ENCODE data around the gene SMYD3.

The SMYD3 gene

DNA sequence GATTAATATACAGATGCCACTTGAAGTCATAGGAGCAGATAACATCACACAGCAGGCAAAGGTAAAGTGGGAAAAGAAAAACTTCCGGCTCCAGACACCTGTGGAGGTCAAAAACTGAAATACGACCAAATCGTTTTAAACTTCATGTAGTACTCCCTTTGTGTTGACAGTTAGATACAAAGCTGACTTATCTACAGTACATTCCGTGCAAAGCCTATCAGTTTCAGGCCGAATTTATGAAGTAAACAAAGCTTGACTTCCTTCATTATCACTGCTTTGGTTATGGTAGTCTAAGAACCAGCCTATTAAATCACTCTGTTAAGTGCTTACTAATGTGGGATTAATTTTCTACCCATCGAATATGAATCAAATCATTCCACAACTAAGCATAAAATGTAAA is 156.3 kb downstream of the SMYD3 start:
- WGBS (ENCODE audit: insufficient coverage), result 96% methylated on average over 3 of the region's 6 CpGs
- ChIA-PET POLR2A (no interaction called here), CTCF (no interaction called here)
- no peak overlapping the region for H3K4me3 ChIP-seq (ENCODE audit: control insufficient read depth in 1 of 7, extremely low read depth in 1 of 7, insufficient read depth in 4 of 7, low read depth in 2 of 7, low read length in 6 of 7)
- H3K4me1 ChIP-seq (ENCODE audit: control extremely low read depth in 1 of 4, control insufficient read depth in 4 of 4, insufficient read depth in 4 of 4, low read length in 3 of 4), result no peaks in the 10 kb centered on the region
- DNase-seq, result no peak
- peaks cover 0 to 2% (median under 1%) of the 10 kb centered on the region in 4 experiments for H3K36me3 ChIP-seq (ENCODE audit: control insufficient read depth in 4 of 4, insufficient read depth in 4 of 4, low read length in 3 of 4)
- peaks cover 0 to 2% (median 0%) of the 10 kb centered on the region in 5 experiments for H3K9me3 ChIP-seq (ENCODE audit: control extremely low read depth in 1 of 5, control insufficient read depth in 4 of 5, insufficient read depth in 2 of 5, low read depth in 1 of 5, low read length in 4 of 5)
- H3K27ac ChIP-seq (ENCODE audit: insufficient read depth in 1 of 2, low read depth in 1 of 2, low read length in 2 of 2, poor library complexity in 1 of 2, severe bottlenecking in 2 of 2), result no peak overlapping the region
- H3K27me3 ChIP-seq (replicated peaks in 2 of 5; ENCODE audit: control insufficient read depth in 4 of 5, insufficient read depth in 5 of 5, low read length in 4 of 5), result no peaks in the 10 kb centered on the region

DNA sequence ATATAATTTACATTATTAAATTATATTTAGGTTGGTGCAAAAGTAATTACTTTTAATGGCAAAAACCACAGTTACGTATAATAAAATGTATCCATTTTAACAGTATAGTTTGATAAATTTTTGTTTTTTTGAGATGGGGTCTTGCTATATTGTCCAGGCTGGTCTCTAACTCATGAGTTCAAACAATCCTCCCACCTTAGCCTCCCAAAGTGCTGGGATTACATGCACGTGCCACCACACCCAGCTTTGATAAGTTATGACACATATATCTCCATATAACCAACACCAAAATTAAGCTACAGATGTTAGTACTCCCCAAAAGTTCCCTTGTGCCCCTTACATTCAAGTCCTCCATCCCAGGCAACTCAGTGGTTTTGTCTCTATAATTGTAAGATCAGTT is 163.1 kb downstream of the SMYD3 start:
- 100% methylated on average over 1 of the region's 2 CpGs for WGBS (ENCODE audit: insufficient coverage)
- Histone ChIP-seq H3K36me3 (ENCODE audit: control insufficient read depth in 4 of 4, insufficient read depth in 4 of 4, low read length in 3 of 4) (peaks cover 3 to 12% (median 5%) of the 10 kb centered on the region in 4 experiments), H3K27me3 (replicated peaks in 2 of 5; ENCODE audit: control insufficient read depth in 4 of 5, insufficient read depth in 5 of 5, low read length in 4 of 5) (no peaks in the 10 kb centered on the region), H3K4me3 (ENCODE audit: control insufficient read depth in 1 of 7, extremely low read depth in 1 of 7, insufficient read depth in 4 of 7, low read depth in 2 of 7, low read length in 6 of 7) (no peak overlapping the region), H3K27ac (ENCODE audit: insufficient read depth in 1 of 2, low read depth in 1 of 2, low read length in 2 of 2, poor library complexity in 1 of 2, severe bottlenecking in 2 of 2) (no peak overlapping the region), H3K4me1 (ENCODE audit: control extremely low read depth in 1 of 4, control insufficient read depth in 4 of 4, insufficient read depth in 4 of 4, low read length in 3 of 4) (peaks cover 0 to 5% (median 2%) of the 10 kb centered on the region in 4 experiments), H3K9me3 (ENCODE audit: control extremely low read depth in 1 of 5, control insufficient read depth in 4 of 5, insufficient read depth in 2 of 5, low read depth in 1 of 5, low read length in 4 of 5) (peaks cover 0 to 23% (median 0%) of the 10 kb centered on the region in 5 experiments)
- ChIA-PET POLR2A (no interaction called here), CTCF (no interaction called here)
- no peak for DNase-seq

DNA sequence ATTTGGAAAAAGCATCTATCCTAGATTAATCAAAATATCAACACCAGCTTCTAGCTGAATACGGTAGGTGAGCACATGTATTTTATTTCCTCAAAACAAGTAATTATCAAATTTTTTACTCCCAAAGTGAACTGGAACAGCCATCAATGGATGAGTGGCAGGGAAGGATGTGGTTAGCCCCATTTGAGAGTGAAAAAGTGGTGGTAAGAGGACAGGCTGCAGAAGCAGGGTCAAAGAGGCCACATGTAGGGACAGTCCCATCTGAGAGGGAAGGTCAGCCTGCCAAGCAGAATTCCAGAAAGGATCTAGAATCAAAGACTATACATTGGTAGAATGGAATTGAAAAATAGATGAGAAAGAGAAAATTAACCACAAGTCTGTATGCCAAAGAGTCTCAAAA is 163.8 kb downstream of the SMYD3 start:
- ChIA-PET POLR2A (no interaction called here), CTCF (no interaction called here)

DNA sequence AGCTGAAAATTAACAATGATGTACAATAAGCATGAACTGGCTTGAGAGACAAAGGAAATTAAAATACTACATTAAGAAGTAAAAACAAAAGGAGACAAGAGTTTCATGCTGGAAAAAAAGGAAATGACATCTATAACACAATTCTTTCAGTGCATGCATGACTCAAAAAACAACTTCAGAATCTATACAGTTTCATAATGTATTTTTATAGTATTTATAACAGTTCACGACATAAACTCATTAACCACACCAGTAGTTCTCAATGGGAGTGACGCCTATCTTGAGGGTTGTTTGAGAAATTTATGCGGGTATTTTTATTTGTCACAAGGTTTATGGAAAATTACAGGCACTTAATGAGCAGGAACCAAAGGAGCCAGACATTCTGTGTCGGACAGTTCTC is 168.5 kb downstream of the SMYD3 start:
- ChIA-PET POLR2A (no interaction called here), CTCF (interaction anchor here (1.1 kb wide), 1 partner anchor 10 kb away, joined by 3 read pairs; no protein-coding TSS in a partner anchor)
- peaks cover 0 to 6% (median 3%) of the 10 kb centered on the region in 4 experiments for H3K36me3 ChIP-seq (ENCODE audit: control insufficient read depth in 4 of 4, insufficient read depth in 4 of 4, low read length in 3 of 4)
- peaks cover 0 to 5% (median 2%) of the 10 kb centered on the region in 4 experiments for H3K4me1 ChIP-seq (ENCODE audit: control extremely low read depth in 1 of 4, control insufficient read depth in 4 of 4, insufficient read depth in 4 of 4, low read length in 3 of 4)
- H3K9me3 ChIP-seq (ENCODE audit: control extremely low read depth in 1 of 5, control insufficient read depth in 4 of 5, insufficient read depth in 2 of 5, low read depth in 1 of 5, low read length in 4 of 5), result peaks cover 0 to 4% (median 0%) of the 10 kb centered on the region in 5 experiments
- no peak for DNase-seq
- H3K27me3 ChIP-seq (replicated peaks in 2 of 5; ENCODE audit: control insufficient read depth in 4 of 5, insufficient read depth in 5 of 5, low read length in 4 of 5), result no peaks in the 10 kb centered on the region
- no CpG with 5 or more reads among the region's 4 CpGs for WGBS (ENCODE audit: insufficient coverage)
- H3K4me3 ChIP-seq (ENCODE audit: control insufficient read depth in 1 of 7, extremely low read depth in 1 of 7, insufficient read depth in 4 of 7, low read depth in 2 of 7, low read length in 6 of 7), result no peak overlapping the region
- no peak overlapping the region for H3K27ac ChIP-seq (ENCODE audit: insufficient read depth in 1 of 2, low read depth in 1 of 2, low read length in 2 of 2, poor library complexity in 1 of 2, severe bottlenecking in 2 of 2)

More for the DNA sequence above, 163.8 kb downstream of the SMYD3 start:
- Histone ChIP-seq H3K4me1 (ENCODE audit: control extremely low read depth in 1 of 4, control insufficient read depth in 4 of 4, insufficient read depth in 4 of 4, low read length in 3 of 4) (peaks cover 0 to 5% (median 2%) of the 10 kb centered on the region in 4 experiments), H3K27ac (ENCODE audit: insufficient read depth in 1 of 2, low read depth in 1 of 2, low read length in 2 of 2, poor library complexity in 1 of 2, severe bottlenecking in 2 of 2) (no peak overlapping the region), H3K4me3 (ENCODE audit: control insufficient read depth in 1 of 7, extremely low read depth in 1 of 7, insufficient read depth in 4 of 7, low read depth in 2 of 7, low read length in 6 of 7) (no peak overlapping the region), H3K36me3 (ENCODE audit: control insufficient read depth in 4 of 4, insufficient read depth in 4 of 4, low read length in 3 of 4) (peaks cover 3 to 12% (median 5%) of the 10 kb centered on the region in 4 experiments), H3K9me3 (ENCODE audit: control extremely low read depth in 1 of 5, control insufficient read depth in 4 of 5, insufficient read depth in 2 of 5, low read depth in 1 of 5, low read length in 4 of 5) (peaks cover 0 to 23% (median 0%) of the 10 kb centered on the region in 5 experiments), H3K27me3 (replicated peaks in 2 of 5; ENCODE audit: control insufficient read depth in 4 of 5, insufficient read depth in 5 of 5, low read length in 4 of 5) (no peaks in the 10 kb centered on the region)
- WGBS (ENCODE audit: insufficient coverage), result no CpG with 5 or more reads among the region's 1 CpG
- peak in 2 of 3 donors; percentile 10 to 24 for DNase-seq

DNA sequence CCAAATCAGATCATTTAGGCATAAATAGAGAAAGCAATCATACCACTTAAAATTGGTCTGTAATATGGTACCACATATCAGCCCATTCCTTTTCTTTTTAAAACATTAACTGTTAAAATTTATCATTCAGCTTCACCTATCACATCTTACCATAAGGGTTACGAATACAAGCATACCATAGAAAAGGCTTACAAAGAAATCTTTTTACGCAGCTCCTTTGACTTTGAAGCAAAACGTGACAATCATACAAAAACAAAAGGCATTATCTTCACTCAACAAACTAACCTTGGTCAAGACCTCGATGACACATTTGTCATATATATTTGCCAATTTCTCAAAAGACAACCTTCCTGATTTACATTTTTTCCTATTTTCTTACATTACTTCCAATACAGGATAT is 169.0 kb downstream of the SMYD3 start:
- POLR2A ChIA-PET, result no interaction called here
- DNase-seq, result peak in 2 of 3 donors; percentile 9 to 43
- H3K4me1 ChIP-seq (ENCODE audit: control extremely low read depth in 1 of 4, control insufficient read depth in 4 of 4, insufficient read depth in 4 of 4, low read length in 3 of 4), result peaks cover 0 to under 1% (median 0%) of the 10 kb centered on the region in 4 experiments
- no peak overlapping the region for H3K27ac ChIP-seq (ENCODE audit: insufficient read depth in 1 of 2, low read depth in 1 of 2, low read length in 2 of 2, poor library complexity in 1 of 2, severe bottlenecking in 2 of 2)
- no peak overlapping the region for H3K4me3 ChIP-seq (ENCODE audit: control insufficient read depth in 1 of 7, extremely low read depth in 1 of 7, insufficient read depth in 4 of 7, low read depth in 2 of 7, low read length in 6 of 7)
- peaks cover 0 to 6% (median 2%) of the 10 kb centered on the region in 4 experiments for H3K36me3 ChIP-seq (ENCODE audit: control insufficient read depth in 4 of 4, insufficient read depth in 4 of 4, low read length in 3 of 4)
- no peaks in the 10 kb centered on the region for H3K9me3 ChIP-seq (ENCODE audit: control extremely low read depth in 1 of 5, control insufficient read depth in 4 of 5, insufficient read depth in 2 of 5, low read depth in 1 of 5, low read length in 4 of 5)
- no peaks in the 10 kb centered on the region for H3K27me3 ChIP-seq (replicated peaks in 2 of 5; ENCODE audit: control insufficient read depth in 4 of 5, insufficient read depth in 5 of 5, low read length in 4 of 5)
- WGBS (ENCODE audit: insufficient coverage), result 97% methylated on average over 4 of the region's 4 CpGs
- CTCF ChIA-PET, result interaction anchor here (1.1 kb wide), 1 partner anchor 10 kb away, joined by 3 read pairs; no protein-coding TSS in a partner anchor

DNA sequence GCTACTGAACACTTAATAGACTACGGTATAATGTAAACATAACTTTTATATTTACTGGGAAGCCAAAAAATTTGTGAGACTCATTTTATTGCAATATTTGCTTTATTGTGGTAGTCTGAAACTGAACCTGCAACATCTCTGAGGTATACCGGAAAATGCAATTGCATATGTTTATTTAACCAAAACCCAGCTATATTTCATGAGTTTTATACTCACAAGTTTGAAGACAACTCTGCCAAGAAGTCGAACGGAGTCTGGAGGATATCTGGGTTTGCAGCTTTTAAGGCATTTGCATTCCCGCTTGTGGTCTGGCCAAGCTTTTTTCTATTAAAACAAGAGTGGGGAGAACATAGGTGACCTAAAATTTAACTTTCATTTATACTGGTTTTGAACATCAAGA is 171.9 kb downstream of the SMYD3 start:
- no peaks in the 10 kb centered on the region for H3K27me3 ChIP-seq (replicated peaks in 2 of 5; ENCODE audit: control insufficient read depth in 4 of 5, insufficient read depth in 5 of 5, low read length in 4 of 5)
- WGBS (ENCODE audit: insufficient coverage), result 95% methylated on average over 3 of the region's 5 CpGs
- no peaks in the 10 kb centered on the region for H3K9me3 ChIP-seq (ENCODE audit: control extremely low read depth in 1 of 5, control insufficient read depth in 4 of 5, insufficient read depth in 2 of 5, low read depth in 1 of 5, low read length in 4 of 5)
- H3K4me1 ChIP-seq (ENCODE audit: control extremely low read depth in 1 of 4, control insufficient read depth in 4 of 4, insufficient read depth in 4 of 4, low read length in 3 of 4), result no peaks in the 10 kb centered on the region
- no peak overlapping the region for H3K27ac ChIP-seq (ENCODE audit: insufficient read depth in 1 of 2, low read depth in 1 of 2, low read length in 2 of 2, poor library complexity in 1 of 2, severe bottlenecking in 2 of 2)
- ChIA-PET CTCF (no interaction called here), POLR2A (no interaction called here)
- no peak for DNase-seq
- H3K4me3 ChIP-seq (ENCODE audit: control insufficient read depth in 1 of 7, extremely low read depth in 1 of 7, insufficient read depth in 4 of 7, low read depth in 2 of 7, low read length in 6 of 7), result no peak overlapping the region
- H3K36me3 ChIP-seq (ENCODE audit: control insufficient read depth in 4 of 4, insufficient read depth in 4 of 4, low read length in 3 of 4), result peaks cover 0 to 6% (median 4%) of the 10 kb centered on the region in 4 experiments

DNA sequence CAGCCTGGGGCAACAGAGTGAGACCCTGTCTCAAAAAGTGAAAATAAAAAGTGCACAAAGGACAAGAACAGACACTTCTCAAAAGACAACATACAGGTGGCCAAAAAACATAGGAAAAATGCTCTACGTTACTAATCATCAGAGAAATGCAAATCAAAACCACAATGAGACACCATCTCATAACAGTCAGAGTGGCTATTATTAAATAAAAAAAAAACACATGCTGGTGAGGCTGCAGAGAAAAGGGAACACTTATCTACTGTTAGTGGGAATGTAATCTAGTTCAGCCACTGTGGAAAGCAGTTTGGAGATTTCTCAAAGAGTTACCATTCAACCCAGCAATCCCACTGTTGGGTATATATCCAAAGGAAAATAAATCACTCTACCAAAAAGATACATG is 173.2 kb downstream of the SMYD3 start:
- H3K36me3 ChIP-seq (ENCODE audit: control insufficient read depth in 4 of 4, insufficient read depth in 4 of 4, low read length in 3 of 4), result peaks cover 0 to 9% (median 6%) of the 10 kb centered on the region in 4 experiments
- no CpG with 5 or more reads among the region's 1 CpG for WGBS (ENCODE audit: insufficient coverage)
- no peaks in the 10 kb centered on the region for H3K4me1 ChIP-seq (ENCODE audit: control extremely low read depth in 1 of 4, control insufficient read depth in 4 of 4, insufficient read depth in 4 of 4, low read length in 3 of 4)
- ChIA-PET POLR2A (no interaction called here), CTCF (interaction anchor here (0.6 kb wide), 1 partner anchor 1617 kb away, joined by 4 read pairs; no protein-coding TSS in a partner anchor)
- H3K27ac ChIP-seq (ENCODE audit: insufficient read depth in 1 of 2, low read depth in 1 of 2, low read length in 2 of 2, poor library complexity in 1 of 2, severe bottlenecking in 2 of 2), result no peak overlapping the region
- H3K27me3 ChIP-seq (replicated peaks in 2 of 5; ENCODE audit: control insufficient read depth in 4 of 5, insufficient read depth in 5 of 5, low read length in 4 of 5), result no peaks in the 10 kb centered on the region
- H3K9me3 ChIP-seq (ENCODE audit: control extremely low read depth in 1 of 5, control insufficient read depth in 4 of 5, insufficient read depth in 2 of 5, low read depth in 1 of 5, low read length in 4 of 5), result peaks cover 0 to 3% (median 0%) of the 10 kb centered on the region in 5 experiments
- H3K4me3 ChIP-seq (ENCODE audit: control insufficient read depth in 1 of 7, extremely low read depth in 1 of 7, insufficient read depth in 4 of 7, low read depth in 2 of 7, low read length in 6 of 7), result no peak overlapping the region
- DNase-seq, result no peak

Measured in common myeloid progenitor, CD34-positive (primary cell).